LoVo (cell line): Measurements from ENCODE around the gene ZDHHC16.
A peak's percentile ranks its signal among the peaks of the same experiment; 100 is the strongest.
"Not testable (repeated sequence)": the region's sequence is repeated elsewhere in the genome, so short reads cannot be mapped to it uniquely, and the experiment has no call there.

Experiments used
- DNase-seq: peaks from one replicate; pipeline ENCODE4 v3.0.0-alpha.2; 2016; ENCODE audit warnings: low spot score

ZDHHC16 gene

DNA sequence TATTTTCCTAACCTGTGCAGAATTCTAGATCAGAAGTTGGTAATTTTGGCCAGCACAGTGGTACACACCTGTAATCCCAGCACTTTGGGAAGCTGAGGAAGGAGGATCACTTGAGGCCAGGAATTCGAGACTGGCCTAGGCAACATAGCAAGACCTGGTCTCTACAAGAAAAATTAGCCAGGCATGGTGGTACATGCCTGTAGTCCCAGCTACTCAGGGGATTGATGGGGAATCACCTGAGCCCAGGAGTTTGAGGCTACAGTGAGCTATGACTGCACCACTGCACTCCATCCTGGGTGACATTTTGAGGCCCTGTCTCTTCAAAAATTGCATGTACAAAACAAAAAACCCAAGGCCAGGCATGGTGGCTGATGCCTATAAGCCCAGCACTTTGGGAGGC, 11.4 kb upstream of the ZDHHC16 start:
- DNase-seq: no peak

DNA sequence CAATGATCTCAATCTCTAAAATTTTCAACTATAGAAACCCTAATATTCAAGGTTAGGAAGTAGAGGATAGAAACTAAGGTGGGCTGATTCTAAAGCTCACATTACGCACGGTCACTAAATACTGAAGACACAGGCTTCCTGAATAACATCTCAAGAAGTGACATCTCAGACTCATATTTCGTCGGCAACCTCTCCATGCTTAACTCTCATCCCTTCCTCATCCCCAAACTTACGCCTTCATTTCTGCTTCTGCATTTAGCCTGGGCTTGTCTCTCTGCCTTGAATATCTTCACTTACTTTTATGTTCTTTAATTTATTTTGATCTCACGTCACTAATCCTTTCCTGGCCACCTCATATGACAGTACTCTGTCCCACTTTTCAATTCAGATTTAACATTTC, 10.8 kb upstream of the ZDHHC16 start:
- no peak for DNase-seq

DNA sequence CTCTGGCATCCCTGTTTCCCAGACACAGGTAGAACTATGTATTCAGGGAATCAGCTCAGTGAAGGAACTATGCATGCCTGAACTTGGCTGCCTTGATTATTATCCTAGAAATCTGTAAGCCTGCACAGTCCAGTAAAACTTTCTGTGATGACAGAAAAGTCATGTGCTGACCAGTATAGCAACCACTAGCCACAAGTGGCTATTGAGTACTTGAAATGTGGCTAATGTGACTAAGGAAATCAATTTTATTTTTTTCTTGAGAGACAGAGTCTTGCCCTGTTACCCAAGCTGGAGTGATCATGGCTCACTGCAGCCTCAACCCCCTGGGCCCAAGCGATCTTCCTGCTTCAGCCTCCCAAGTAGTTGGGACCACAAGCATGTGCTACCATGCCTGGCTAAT, 3.7 kb upstream of the ZDHHC16 start:
- no peak for DNase-seq

DNA sequence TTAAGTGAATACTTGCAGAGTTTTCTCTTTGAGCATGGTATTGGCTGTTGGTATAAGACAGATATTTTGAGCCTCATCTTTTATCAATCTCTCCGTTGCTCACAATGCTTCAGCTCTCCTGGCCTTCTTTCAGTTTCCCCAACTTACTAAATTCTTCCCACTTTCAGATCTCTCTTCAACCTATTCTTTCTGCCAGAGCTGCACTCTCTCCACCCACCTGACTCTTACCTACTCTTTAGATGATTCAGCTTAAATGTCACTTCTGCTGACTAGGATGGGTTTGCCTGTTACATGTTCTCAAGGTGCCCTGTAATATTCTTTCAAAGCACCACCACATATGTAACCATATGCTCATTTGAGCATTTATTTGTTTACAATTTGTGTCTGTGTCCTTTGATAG, 1.8 kb upstream of the ZDHHC16 start:
- DNase-seq: no peak

DNA sequence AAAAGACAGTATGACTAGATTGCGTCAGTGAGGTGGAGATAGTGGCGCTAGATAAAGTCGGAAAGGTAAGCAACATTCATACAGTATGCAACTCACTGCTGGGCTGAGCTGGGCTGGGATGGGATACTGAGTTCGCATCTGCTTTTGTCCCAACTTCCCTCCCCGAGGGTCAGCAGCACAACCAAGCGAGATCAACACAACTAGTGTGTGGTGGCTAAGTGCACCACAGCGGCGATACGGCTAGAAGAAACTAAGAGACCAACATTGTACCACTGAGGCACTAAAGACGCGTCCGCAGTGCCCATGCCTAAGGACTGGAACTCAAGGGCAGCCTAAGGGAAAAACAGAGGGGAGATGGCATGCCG, 636 bp upstream of the ZDHHC16 start:
- no peak for DNase-seq

DNA sequence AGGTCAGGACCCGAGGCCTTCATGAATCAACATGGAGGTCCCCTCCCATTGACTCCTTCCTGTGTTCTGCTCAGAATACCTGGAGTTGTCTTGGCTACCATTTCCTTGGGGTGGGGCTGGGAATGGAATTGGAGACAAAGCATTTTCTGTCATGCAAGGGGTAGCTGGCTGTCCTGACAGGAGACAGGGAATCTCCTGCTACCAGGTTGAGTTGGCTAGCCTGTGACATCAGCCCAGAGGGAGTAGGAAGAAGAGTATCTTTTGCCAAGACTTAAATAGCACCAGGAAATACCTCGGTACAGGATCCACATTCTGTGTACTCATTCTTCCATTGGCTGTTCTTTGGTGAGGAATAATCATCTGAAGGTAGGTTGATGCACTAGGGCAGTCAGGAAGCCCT, 4.9 kb downstream of the ZDHHC16 start:
- no peak for DNase-seq

DNA sequence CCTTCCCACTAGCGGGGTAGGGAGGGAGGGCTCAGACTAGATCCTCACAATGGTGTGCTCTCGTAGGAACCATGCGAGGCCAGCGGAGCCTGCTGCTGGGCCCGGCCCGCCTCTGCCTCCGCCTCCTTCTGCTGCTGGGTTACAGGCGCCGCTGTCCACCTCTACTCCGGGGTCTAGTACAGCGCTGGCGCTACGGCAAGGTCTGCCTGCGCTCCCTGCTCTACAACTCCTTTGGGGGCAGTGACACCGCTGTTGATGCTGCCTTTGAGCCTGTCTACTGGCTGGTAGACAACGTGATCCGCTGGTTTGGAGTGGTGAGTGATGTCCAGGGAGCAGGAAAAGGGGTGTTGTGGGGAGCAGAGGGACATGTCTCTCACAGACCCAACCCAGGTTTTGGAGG, 5.6 kb downstream of the ZDHHC16 start:
- DNase-seq: no peak

DNA sequence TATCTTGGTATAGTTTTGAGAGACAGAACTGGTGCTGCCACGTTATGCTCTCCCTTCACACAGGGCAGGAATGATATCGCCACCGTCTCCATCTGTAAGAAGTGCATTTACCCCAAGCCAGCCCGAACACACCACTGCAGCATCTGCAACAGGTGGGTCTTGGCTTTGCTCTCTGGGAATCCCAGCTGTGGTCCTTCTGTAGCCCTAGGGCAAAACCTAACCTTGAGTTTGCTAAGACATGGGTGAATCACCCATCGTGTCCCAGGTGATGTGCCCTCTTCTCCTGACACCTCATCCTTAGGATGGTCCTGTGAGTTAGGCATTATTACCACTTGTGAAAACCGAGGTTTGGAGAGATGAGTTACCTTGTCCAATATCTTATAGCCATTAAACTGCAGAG, 6.4 kb downstream of the ZDHHC16 start:
- no peak for DNase-seq

DNA sequence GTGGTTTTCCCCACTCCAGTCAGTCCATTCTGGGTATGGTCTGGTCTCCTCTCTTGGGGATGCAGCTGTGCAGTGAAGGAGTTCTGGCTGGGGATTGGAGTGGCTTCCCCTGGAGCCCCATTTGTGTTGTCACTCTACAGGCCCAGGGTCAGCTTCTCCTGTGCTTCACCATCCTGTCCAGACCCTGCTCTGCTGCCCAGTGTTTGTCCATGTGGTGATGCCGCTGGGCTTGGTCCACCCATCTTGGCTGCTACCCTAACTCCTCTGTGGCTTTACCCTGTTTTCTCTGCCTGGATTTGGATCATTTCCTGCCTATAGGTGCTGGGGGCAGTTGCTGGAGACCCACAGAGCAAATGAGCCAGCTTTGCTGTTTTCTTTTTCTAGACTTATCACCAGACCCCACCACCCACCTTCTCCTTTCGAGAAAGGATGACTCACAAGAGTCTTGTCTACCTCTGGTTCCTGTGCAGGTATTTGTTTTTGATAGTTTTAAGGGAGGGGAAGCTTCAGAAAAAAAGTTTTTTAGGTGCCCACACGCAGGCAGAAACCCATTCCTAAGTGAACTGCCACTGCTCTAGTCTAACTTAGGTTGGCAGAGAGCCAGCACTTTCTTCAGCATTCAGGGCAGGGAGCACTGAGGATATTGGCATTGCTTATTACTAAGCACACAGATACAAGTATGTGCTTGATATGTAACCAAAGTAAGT, 8.5 kb downstream of the ZDHHC16 start:
- DNase-seq: no peak

DNA sequence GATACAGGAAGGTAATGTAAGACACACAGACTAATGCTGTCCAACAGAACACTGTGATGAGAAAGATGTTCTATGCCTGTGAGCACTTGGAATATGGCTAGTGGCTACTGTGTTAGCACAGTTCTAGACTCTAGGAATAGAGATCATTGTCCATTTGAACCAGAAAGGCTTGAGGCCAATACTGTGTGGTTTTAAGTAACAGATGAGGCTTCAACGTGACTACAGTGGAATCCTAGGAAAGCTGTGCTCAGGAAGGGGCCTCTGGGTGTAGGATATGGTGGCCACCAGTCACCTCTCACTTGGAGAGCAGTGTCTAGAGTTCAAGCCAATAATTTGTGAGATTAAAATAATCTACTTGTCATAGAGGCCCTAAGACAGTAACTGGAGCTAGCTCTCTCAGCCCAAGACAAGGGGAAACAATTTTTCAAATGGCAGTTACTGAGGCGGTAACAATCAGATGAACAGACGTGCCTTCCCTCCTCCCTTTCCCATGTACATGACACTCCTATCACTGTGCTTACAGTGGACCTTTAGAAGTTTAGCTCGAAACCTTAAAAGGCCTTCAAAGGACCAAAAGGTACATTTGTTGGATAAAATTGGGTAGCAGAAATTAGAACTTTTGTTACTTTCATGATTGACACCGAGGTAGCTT, 10.2 kb downstream of the ZDHHC16 start:
- DNase-seq: no peak

DNA sequence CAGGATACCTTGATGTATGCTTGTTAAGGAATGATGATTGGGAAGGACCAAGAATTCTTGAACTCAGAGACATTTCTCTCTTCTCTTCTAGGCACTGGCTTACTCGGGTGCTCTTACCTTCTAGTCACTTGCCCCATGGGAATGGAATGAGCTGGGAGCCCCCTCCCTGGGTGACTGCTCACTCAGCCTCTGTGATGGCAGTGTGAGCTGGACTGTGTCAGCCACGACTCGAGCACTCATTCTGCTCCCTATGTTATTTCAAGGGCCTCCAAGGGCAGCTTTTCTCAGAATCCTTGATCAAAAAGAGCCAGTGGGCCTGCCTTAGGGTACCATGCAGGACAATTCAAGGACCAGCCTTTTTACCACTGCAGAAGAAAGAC, 10.7 kb downstream of the ZDHHC16 start:
- no peak for DNase-seq

DNA sequence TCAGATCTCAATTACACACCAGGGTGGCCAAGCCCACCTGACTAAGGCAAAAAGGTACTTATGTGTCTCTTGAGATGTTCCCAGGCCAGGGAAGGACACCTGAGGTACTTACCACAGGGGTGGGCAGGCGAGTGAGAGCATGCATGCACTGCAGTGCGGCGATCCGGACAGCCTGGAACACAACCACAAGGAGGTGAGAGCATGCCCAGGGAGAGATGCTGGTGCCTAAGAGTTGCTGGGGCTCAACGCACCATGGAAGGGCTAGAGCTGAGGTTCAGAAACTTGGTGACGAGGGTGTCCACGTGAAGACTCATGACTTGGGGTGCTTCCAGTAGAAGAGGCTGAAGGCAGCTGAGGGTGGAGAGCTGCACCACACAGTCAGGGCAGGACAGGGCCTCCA, 13.1 kb downstream of the ZDHHC16 start:
- no peak for DNase-seq

DNA sequence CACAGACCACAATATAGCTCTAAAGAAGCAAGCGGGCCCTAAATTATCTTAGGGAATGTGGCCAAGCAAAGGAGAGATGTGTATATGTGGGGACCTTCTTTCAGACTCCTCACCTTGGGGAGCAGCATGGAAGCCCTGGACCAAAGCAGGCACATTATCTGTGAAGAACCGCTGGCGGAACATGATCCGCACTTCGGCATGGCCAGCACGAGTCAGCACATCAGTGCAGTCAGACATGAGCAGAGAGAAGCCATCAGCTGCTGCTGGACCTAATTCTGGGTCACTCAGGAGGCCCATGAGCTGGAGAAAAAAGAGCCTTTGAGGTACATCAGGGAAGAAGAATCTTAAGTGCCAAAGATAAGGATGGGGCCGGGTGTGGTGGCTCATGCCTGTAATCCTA, 14.0 kb downstream of the ZDHHC16 start:
- DNase-seq: no peak

DNA sequence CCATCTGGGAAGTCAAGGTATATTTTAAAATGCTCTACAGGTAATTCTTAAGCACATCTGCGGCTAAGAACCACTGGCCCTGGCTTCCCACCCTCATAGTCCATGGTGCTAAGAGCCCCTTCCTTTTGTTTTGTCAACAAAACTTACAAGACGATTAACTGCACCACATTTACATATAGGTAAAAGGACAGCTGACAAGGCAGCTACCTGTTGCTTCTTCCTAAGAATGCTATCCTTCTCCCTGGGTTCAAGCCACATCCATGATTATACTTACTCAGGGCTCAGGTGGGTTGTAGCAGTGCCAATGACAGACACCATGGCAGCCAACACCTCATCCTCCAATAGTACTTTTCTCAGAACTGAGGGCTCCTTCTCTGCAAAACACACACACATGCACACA, 16.3 kb downstream of the ZDHHC16 start:
- no peak for DNase-seq

DNA sequence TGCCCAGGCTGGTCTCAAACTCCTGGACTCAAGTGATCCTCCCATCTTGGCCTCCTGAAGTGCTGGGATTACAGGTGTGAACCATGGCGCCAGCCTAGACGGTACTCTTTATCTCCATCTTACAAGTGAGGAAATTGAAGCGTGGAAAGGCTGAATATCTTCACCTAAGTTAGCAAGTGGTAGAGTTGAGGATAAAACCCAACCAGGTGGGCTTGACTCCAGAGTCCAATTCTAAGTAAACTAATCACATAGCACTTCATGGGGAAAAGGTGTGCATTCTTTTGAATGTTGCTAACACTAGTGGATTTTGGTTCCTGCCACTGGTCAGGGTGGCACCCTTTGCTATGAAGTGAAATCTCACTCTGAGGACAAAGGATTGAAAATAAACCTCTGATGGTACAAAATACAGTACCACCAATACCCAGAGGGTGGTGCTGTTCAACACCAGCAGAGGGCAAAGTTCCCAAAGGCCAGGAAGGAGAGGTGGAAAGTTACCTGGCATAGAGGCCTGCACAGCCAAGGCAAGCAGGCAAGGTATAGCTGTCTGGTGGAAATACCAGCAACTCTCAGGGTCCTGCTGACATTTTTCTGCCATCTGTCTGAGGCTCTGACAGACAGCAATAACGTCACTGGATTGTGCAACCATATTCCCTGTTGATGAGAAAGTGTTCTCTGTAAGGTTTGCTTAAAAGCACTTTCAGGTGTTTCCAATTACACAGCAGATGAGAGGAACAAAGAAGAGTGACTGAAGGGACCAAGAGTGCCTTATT, 17.6 kb downstream of the ZDHHC16 start:
- peak; percentile 10 for DNase-seq

DNA sequence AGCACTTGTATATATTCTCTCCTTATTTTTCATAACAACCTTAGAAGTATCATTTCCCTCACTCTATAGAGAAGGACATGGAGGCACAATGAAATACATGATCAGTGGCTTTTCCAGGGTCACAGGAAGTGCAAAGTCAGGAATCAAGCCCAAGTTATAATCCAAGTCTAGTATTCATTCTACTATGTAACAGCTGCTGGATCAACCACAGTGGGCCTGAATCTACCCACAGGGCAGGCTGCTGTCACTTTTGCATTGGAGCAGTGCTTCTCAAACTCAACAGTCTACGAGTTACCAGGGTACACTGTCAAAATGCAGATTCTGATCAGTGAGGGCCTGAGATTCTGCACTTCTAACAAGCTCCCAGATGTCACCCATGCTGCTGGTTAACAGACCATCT, 18.3 kb downstream of the ZDHHC16 start:
- DNase-seq: no peak

DNA sequence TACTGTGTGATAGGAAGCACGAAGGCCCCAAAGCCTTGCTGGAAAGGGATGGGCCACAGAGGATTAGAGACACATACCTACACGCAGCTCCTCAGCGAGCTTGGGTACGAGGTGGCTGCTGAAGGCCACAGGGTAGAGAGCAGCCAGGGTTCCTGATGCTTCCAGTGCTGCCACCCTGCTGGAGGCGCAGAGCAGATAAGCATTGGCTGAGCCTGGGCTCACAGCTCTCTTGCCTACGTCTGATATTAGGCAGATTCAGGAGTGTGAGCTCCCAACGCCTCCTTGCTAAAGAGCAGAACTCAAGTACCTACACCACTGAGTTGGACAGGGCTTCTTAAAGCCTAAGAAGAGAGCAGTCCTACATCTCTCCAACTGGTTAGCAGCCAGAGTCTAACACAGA, 20.0 kb downstream of the ZDHHC16 start:
- no peak for DNase-seq

DNA sequence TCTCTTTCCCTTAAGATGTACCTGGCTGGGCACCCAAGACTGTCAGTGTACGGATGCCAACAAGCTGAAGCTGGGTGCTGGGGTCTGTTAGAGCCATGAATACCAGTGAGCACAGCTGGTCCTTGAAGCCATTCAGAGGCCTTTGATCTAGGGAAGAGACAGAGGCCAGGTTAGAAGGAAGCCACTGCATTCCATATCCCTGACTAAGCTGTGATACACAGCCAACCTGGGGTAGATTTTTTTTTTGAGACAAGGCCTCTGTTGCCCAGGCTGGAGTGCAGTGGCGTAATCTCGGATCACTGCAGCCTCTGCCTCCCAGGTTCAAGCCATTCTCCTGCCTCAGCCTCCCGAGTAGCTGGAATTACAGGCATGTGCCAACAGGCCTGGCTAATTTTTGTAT, 20.8 kb downstream of the ZDHHC16 start:
- peak; percentile 34 for DNase-seq

DNA sequence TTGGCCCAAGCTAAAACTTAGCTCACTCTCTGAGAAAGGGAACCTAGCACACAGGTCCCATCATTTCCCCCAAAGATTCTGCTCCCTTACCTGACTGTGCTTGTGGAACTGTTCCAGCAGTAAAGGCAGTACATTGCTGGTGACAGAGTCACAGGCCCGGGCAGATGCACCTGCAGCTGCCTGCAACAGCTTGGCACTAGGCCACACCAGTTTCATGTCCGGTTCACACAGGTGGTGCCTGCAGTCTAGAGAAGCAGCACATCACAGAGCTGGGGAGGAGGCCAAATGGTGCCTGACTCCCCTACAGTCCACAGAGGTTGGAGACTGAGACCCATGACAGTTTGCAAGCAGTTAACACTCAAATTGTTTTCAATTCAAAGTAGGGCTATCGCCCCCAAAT, 22.2 kb downstream of the ZDHHC16 start:
- DNase-seq: no peak

DNA sequence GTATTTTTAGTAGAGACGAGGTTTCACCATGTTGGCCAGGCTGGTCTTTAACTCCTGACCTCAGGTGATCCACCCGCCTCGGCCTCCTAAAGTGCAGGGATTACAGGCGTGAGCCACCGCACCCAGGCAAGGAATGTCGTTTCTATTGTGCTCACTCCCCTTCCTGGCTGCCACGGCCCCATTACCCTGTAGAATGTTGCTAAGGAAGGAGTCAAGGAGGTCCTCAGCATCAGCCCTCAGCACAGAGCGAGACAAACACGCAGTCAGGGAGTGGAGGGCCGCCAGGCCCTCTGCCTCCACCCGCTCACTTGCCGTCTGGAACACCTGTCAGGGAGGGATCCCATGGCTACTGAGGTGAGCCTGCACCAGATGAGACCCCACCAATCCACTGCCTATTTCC, 22.8 kb downstream of the ZDHHC16 start:
- DNase-seq: not testable (repeated sequence)

DNA sequence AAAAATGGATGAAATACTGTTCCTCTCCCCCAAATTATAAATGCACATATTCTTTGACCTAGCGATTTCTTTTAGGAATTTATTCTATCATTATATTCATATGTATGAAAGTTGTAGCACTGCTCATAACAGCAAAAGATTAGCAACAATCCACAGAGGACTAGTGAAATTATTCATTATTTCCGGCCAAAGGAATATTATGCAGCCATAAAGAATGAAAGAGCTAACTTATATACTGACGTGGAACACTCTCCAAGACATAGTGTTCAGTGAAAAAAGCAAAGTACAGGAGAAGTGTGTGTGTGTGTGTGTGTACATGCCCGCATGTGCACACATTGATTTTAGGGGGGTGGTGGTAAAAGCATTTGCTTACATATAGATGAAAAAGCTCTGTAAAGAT, 28.9 kb downstream of the ZDHHC16 start:
- no peak for DNase-seq

DNA sequence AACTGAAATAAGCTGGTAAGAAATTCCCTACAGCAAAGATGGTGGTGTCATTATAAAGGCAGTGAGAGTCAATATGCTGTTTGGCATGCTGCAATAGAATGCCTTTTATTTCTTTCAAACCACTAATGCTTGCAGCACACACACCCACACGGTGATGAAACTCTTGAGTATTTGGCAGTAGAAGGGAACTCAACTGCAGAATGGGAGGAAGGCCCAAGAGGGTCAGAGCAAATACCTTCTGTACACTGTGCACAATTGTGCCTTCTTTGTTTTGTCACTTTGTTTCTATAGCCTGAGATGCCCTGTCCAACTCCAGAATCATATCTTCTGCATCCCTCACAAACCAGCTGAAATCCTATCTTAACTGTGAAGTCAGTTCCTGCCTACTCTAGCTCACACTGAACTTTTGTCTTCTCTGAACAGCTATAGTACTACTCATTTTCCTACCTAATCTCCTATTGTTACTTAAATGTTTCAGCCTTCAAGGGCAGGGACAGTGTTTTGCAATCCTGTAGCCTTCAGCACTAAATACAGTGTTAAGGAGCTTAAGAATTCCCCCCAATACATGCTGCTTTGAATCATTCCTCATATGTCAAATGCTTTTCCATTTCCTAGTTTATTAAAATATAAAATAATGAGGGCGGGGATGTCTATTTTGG, 30.1 kb downstream of the ZDHHC16 start:
- DNase-seq: no peak

DNA sequence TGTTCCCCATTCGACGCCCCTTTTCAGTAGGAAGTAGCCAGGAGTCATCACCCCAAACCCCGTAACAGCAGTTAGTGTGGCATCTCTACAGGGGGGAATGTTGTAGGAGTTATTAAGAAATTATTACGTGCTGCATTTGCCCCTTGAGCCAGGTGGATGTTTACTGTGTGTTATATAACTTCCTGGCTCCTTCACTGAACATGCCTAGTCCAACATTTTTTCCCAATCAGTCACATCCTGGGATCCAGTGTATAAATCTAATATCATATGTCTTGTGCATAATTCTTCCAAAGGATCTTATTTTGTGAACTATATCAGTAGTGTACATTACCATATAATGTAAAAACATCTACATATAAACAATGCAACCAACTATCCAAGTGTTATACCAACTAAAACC, 33.4 kb downstream of the ZDHHC16 start:
- not testable (repeated sequence) for DNase-seq
